Activated CD8-positive, alpha-beta memory T cell treated with anti-CD3 and anti-CD28 coated beads, Interleukin-2, amount 50 U/mL, for 24 hours (primary cell): ENCODE data around the gene PSMA7.
"Not testable (repeated sequence)": the region's sequence is repeated elsewhere in the genome, so short reads cannot be mapped to it uniquely, and the experiment has no call there.

Source experiments
- DNase-seq: peaks from one replicate; pipeline ENCODE4 v3.0.0-alpha.2; 2020; ENCODE audit errors: extremely low read depth

PSMA7 gene

DNA sequence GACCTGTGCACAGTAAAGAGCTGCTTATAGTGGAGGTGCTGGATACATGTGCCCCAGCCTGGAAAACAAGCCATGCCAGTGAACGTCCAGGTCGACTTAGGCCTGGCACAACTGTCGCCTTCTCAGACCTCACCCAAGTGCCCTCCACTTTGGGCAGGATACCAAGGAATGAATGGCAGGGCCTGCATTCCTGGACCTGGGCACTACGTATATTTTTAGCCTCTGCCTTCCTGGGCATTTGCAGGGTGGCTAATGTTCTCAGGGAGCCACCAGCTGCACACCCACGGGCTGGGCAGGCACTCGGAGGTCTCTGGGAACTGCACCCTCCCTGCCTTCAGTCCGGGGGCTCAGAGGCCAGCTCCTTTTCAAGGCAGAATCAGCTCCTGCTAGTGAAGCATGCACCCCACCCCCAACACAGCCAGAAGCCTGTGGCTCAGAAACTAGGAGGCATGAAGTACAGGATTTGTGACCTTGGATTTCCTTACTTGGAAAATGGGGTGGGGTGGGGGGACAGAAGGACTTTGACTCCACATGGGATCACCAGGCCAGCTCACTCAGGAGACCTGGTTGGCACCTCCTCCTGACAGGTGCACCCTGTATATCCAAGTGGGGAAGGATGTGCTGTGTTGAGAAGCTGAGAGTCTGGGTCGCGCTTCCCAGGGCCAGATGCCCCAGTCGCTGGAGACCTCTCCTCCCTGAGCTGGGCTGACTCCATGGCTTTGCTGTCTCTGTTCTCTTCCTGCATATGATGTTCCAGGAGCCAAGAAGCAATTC, 23.4 kb downstream of the PSMA7 start:
- no peak for DNase-seq

GRCh38 chr20:62119115-62119514, 24.1 kb downstream of the PSMA7 start:
- no peak for DNase-seq

- no peak for DNase-seq
Measured at GRCh38 chr20:62118113-62119043, 24.8 kb downstream of the PSMA7 start.

DNA sequence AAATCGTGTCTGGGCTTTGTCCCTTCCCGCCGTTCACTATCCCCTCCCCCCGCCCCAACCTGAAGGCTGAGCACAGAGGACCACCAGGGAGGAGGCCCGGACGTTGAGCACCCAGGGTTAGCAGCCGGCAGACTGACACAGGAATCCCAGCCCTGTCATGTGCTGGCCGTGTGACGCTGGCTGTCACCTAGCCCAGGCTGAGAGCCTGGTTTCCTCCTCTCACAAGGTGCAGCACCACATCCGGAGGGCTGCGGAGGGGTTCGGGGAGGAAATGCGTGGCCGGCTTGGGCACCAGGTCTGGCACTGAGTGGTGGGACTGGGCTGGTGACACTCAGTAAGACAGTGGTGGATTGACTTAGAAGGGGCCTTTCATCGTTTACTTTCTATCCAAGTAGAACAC, 25.5 kb downstream of the PSMA7 start:
- DNase-seq: no peak

- DNase-seq: no peak
Measured at GRCh38 chr20:62117362-62117646, 25.9 kb downstream of the PSMA7 start.

DNA sequence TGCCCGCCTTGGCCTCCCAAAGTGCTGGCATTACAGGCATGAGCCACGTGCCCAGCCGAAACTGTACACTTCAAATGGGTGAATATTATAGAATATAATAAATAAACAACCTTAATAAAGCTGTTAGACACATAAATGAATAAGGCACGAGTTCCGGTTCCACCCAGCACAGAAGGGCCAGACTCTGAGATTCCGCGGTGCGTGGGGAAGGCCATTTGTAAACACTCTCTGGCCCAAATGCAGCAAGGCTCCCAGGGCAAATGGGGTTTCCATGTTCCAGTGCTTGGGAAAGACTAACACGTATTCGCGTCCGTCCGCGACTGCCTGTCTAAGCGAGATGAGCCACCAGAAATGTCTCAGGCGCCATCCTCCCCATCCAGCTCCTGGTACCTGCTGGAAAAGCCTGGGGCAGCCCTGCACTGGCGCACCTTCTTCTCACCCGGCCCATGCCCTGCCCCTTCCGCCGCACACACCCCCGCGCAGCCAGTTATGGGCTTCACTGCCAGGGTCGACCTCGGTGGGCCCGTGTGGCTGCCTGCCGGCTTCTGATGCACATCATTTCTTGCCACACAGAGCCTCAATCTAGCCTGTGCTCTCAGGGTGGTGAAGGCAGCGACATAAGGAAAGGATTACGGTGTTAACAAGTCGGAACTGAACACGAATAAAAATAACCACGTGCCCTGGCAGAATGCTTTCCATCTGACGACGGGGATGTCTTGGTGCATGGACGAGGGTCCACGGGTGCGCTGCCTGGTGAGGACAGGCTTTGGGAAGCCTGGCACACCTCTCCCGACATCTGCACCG, 26.4 kb downstream of the PSMA7 start:
- no peak for DNase-seq

GRCh38 chr20:62115800-62116407, 27.3 kb downstream of the PSMA7 start:
- DNase-seq: not testable (repeated sequence)

DNA sequence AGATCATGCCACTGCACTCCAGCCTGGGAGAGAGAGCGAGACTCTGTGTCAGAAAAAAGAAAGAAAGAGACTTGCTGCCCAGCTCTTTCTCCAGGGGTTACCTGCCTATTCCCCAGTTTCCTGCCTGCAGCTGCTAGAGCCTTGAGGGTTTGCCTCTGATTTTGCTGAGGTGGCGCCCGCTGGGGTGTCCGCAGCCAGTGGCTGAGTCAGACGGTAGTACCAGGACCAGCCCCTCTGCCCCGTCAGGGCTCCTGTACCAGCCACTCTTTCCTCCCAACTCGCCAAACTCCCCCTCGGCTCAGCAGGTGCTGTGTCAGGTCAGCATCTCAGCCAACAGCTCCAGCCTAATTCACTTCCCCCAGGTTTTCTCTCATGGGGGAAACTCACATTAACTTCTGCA, 28.3 kb downstream of the PSMA7 start:
- no peak for DNase-seq

- DNase-seq: no peak
Measured at GRCh38 chr20:62112368-62112767, 30.8 kb downstream of the PSMA7 start.

- no peak for DNase-seq
Measured at GRCh38 chr20:62111148-62111547, 32.0 kb downstream of the PSMA7 start.

GRCh38 chr20:62105592-62105991, 37.6 kb downstream of the PSMA7 start:
- DNase-seq: no peak

- DNase-seq: no peak
Measured at GRCh38 chr20:62104791-62105345, 38.3 kb downstream of the PSMA7 start.

DNA sequence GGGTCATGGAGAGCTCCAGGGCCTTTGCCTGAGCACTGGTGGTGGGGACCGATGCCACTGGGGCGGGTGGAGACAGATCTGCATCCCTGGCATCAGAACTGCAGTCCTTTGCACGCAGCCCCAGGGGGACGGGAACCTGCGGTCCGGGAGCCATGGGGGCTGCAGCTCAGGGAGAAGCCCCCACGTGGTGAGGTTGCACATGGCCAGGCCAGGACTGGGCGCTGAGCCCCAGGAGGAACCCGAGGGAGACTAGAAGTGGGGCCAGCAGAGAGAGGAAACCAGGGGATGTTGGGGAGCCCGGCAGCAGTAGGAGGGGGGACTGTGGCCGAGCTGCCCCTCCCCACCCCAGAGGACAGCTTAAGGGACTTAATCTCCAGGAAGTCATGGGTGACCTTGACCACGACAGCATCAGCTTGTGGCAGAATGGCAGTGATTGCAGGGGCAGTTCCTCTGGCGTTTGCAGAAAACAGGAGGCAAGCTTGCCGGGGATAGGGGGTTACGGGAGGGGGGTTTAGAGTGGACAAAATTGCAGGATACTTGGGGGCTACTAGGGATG, 38.9 kb downstream of the PSMA7 start:
- no peak for DNase-seq

DNA sequence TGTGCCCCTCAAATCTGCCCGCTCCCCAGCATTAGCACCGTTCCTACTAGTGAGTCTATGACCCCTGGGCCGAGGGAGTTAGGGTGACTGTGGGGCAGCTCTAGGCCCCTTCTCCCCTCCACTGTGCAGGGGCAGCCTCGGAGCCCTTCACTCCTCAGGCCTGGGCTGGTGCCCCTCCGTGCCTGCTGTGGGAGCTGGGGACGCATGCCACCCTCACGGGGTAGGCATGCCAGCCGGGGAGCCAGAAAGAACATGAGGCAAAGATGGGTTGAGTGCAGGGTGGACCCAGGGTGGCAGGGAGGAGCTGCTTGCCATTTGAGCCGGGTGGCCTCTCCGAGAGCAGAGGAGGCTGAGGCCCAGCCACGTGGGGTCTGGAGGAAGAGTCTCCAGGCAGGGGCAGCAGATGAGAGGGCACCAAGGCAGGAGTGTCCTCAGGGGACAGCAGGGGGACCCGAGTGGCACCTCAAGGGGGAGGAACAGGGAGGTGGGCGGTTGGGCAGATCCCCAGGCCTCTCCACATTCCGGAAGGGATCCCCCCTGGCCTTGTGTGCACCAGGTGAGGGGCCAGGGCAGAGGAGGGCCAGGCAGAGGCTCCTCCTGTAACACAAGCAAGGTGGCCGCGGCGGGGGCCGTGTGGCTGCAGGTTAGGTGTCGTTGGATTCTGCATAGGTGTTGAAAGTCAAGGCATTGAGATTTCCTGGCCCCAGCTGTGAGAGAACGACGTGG, 39.5 kb downstream of the PSMA7 start:
- DNase-seq: no peak

- no peak for DNase-seq
Measured at GRCh38 chr20:62101078-62101477, 42.1 kb downstream of the PSMA7 start.

GRCh38 chr20:62097881-62098407, 45.2 kb downstream of the PSMA7 start:
- no peak for DNase-seq

DNA sequence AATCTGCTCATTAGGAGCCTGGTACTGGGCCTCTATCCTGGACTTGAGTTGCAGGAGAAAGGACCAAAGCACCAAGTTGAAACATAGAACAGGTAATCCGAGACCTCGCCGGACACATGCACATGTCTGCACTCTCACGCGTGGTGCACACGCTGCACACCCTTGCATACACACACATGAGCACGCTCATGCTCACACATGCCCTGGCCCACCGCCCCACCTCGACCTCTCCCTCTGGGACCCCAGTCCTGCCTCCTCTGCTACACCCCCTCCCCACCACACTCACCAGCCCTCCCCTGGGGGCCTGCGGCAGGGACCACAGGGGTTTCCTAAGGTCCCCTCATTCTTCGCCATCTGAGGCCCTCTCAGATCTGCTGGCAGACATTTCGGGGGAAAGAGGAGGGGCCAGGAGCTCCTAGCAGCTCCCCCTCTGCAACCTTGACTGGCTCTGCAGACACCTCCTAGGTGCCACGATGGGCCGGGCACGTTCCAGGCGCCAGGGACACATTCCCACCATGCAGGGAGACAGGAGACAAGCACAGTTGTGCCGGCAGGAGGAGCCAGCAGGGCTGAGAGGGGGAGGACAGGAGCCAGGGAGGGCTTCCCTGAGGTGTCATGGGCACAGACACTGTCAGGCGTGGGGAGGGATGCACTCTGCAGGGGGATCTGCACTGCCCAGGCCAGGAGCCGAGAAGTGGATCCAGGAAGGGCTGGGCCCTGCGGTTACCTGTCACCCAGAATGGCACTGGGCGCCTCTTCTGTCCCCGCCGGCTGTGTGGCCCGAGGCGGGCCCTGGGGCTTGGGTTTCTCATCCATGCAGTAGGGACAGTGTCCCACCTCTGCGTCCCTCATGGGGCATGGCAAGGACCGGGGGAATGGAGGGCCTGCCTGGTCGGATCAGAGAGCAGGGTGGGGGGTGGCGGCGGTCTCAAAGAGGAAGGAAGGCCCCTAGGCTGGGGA, 46.5 kb downstream of the PSMA7 start:
- DNase-seq: no peak

- no peak for DNase-seq
Measured at GRCh38 chr20:62089393-62089792, 53.8 kb downstream of the PSMA7 start.
